Hematopoietic multipotent progenitor cell treated with erythropoietin and hydrocortisone succinate and interleukin-3 and kit ligand, for 17 days (in vitro differentiated cells): ENCODE results near the gene RAPGEF2.
"Not testable (repeated sequence)": the region's sequence is repeated elsewhere in the genome, so short reads cannot be mapped to it uniquely, and the experiment has no call there.

ENCODE experiments used
- DNase-seq: peaks from one replicate; pipeline ENCODE4 v3.0.0-alpha.2; 2015; ENCODE audit warnings: low spot score

The RAPGEF2 gene

DNA sequence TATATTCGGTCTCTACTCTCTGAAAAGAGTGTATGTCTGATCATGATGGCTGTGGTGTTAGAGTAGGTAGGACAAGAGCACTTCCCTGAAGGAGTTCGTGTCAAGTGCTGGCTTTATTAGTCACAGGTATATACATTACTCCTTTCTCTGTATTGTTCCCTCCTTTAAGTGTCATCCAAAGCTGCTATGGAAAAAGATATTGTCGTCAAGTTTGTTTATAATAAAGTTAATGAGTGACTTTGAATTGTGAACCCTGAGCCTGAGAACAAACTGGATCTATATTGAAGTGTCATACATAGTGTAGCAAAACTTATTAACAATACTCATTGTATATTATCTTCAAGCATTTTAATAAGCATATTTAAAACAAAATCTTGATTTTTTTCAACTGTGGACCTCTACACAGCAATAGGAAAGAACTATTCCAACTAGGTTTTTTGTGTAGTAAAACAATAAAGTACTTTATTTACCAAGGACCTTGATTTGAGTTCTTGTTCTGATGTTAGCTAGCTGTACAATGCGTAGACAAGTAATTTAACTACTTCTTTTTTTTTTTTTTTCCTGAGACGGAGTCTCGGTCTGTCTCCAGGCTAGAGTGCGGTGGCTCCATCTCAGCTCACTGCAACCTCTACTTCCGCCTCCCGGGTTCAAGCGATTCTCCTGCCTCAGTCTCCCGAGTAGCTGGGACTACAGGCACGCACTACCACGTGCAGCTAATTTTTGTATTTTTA lies 177.7 kb downstream of the RAPGEF2 start:
- DNase-seq: no peak

DNA sequence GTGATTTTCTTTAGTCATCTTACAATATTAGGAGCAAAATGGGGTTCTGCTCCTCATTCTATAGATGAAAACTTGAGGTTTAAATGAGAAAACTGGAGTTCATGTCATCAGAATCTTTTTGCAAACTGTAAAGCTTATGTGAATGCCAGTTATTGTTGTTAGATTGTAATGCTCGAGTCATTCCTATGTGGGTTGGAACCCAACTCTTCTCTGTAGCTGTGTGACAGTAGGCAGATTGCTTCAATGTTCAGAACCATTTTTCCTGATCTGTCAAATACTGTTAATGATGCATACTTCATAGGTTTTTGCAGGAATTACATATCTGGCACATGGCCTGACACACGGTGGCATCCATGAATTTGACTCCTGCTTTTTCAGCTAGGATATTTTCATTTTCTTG lies 178.9 kb downstream of the RAPGEF2 start:
- no peak for DNase-seq

DNA sequence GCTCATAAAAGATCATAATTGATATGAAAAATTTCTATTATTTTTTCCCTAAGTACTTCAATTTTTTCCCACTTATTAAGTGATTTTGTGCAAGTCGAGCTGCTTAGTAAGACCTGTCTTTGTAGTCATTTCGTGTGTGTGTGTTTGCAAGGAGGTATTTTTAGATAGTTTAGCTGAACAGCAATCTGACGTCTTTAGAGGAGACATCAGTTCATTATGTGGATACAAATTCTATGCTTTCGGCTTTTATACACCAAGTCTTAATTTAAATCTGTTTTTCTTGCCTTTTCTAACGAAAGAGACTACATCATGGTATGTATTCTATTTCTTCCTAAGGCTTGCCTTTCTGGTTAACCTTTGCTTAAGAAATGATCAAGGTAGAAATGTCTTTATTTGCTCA lies 179.4 kb downstream of the RAPGEF2 start:
- no peak for DNase-seq

- no peak for DNase-seq
These were observed 180.1 kb downstream of the RAPGEF2 start for GRCh38 chr4:159282944-159283343.

- no peak for DNase-seq
These were observed 180.8 kb downstream of the RAPGEF2 start for GRCh38 chr4:159283696-159284095.

DNA sequence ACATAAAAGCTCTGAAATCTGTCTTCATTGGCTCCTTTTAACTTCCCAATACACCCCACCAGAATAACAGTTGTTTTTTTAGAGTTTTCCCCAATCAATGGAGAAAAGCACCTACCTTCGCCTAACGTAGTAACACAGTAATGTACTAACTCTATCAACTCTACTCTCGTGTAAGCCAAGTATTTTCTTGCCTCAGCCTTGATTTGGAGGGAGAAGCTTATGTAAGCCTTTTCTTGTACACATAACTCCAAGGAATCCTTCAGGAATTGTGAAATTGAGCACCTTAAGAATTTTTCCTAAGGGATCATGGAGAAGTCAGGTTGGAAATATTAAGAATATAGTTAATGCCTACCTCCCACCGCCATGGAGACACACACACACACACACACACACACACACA lies 181.2 kb downstream of the RAPGEF2 start:
- DNase-seq: no peak

DNA sequence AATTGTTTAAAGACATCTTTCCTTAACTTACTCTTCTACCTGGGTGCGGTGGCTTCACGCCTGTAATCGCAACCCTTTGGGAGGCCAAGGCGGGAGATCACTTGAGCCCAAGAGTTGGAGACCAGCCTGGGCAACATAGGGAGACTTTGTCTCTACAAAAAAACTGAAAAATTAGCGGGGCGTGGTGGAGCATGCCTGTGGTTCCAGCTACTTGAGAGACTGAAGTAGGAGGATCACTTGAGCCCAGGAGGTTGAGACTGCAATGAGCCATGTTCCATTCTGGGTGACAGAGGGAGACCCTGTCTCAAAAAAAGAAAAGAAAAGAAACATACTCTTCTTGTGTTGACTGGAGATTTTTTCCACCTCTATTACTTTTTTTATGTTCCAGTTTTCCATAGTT lies 181.9 kb downstream of the RAPGEF2 start:
- DNase-seq: no peak

- no peak for DNase-seq
These were observed 184.9 kb downstream of the RAPGEF2 start for GRCh38 chr4:159287767-159288166.

- DNase-seq: no peak
These were observed 186.8 kb downstream of the RAPGEF2 start for GRCh38 chr4:159289682-159290081.

- DNase-seq: no peak
These were observed 187.6 kb downstream of the RAPGEF2 start for GRCh38 chr4:159290321-159291030.

DNA sequence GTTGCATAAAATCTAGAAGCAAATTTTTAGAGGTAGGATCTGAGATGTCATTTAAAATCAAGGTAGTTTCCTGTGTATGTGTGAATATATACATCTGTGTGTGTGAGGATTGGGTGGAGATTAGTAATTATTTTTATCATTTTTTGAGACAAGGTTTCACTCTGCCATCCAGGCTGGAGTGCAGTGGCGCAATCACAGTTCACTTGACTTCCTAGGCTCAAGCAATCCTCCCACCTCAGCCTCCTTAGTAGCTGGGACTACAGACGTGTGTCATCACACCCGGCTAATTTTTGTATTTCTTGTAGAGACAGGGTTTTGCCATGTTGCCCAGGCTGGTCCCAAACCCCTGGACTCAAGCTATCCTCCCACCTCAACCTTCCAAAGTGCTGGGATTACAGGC lies 188.3 kb downstream of the RAPGEF2 start:
- no peak for DNase-seq

GRCh38 chr4:159292137-159292896 lies 189.4 kb downstream of the RAPGEF2 start:
- no peak for DNase-seq

DNA sequence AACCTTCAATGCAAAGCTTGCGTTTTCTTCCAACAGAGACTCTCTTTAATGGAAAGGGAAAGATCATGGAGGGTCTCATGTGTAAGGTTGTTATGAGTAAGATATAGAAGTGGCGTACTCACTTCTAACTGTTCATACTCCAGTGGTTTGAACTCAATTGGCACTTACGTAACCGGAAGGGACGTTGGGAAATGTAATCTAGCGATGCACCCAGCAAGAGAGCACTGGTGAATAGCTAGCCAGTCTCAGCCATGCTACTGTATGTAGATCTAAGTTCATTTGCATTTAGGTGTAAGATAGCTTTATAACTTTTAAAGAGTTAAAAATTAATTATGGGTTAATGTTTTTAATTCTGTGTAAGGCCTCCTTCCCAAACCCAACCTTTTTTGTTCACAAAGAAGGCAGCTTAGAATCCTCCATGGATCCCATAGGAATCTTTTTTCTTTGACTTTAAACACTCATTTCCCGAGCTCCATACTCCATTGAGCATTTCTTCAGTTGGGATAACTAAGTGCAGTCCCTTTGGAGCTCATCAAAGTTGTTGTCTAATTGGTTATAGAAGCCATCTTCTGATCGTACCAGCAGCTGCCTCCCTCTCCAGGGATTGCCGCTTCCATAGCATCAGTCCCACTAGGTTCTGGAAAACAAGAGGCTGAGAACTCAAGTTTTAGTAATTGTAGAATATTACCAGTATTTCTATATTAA lies 191.1 kb downstream of the RAPGEF2 start:
- DNase-seq: no peak

DNA sequence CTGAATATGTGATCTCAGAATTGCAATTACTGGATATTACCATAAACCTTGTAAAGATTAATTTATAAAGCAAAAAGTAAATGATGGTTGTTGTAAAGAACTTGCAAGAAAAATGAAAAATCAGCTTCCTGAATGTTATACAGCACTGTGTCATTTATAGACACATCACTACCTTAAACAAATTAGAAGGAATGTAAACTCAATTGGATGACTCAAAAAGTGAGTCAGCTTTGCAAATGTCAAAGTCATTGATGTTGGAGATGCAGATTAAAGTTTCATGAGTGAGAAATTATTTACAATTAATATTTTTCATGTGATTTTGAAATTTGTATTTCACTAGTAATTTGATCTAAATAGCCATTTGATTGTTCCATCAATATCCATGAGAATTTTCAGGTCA lies 193.2 kb downstream of the RAPGEF2 start:
- peak; percentile 71 for DNase-seq

GRCh38 chr4:159297091-159297490 lies 194.2 kb downstream of the RAPGEF2 start:
- no peak for DNase-seq

GRCh38 chr4:159298502-159298901 lies 195.6 kb downstream of the RAPGEF2 start:
- no peak for DNase-seq

DNA sequence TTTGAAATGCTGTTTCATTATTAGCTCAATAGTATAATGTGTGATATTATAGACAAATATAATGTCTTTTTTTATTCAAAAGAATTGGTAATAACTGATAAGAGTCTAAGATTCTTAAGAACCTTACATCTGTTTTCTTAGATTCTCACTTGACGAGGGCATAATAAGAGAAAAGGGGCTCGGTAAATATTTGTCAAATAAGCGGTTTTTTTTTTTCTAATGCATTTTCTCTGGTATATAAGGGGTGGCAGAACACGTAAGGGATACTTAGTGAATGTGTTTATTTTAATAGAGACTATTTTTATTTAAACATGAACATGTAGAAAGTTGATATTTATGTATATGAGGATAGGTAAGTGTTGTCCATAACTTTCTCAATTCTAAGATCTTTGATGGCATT lies 200.6 kb downstream of the RAPGEF2 start:
- DNase-seq: no peak

GRCh38 chr4:159305129-159305528 lies 202.2 kb downstream of the RAPGEF2 start:
- no peak for DNase-seq

DNA sequence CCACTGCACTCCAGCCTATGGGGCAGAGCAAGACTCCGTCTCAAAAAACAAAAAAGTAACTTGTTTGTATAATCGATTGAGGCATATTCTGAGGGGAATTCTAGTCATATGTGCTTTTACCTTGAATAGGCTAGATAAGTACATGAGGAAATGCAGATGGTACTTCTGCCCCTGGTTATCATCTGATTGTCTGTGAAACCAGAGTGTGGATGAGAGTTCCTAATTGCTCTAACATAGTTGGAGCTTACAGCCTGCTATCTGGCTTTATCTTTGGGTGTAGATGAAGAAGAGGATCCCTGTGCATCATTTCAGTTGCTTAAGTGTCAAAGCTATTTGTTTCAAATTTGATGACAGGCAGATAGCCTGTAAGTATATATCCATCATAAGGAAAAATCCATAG lies 205.1 kb downstream of the RAPGEF2 start:
- DNase-seq: no peak

GRCh38 chr4:159308566-159309340 lies 205.9 kb downstream of the RAPGEF2 start:
- no peak for DNase-seq

- no peak for DNase-seq
These were observed 209.4 kb downstream of the RAPGEF2 start for GRCh38 chr4:159312236-159312635.

DNA sequence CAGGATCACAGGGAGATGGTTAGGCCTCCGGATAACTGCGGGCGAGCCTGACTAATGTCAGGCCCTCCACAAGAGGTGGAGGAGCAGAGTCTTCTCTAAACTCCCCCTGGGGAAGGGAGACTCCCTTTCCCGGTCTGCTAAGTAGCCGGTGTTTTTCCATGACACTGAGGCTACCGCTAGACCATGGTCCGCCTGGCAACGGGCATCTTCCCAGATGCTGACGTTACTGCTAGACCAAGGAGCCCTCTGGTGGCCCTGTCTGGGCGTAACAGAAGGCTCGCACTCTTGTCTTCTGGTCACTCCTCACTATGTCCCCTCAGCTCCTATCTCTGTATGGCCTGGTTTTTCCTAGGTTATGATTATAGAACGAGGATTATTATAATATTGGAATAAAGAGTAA lies 213.0 kb downstream of the RAPGEF2 start:
- DNase-seq: not testable (repeated sequence)
